HFF-Myc (cell line): ENCODE results near the gene SHTN1.

ENCODE experiments used
- DNase-seq: peaks from one replicate; pipeline ENCODE4 v3.0.0-alpha.2; 2011; ENCODE audit warnings: low read depth; ENCODE audit errors: extremely low read depth
- H3K4me3 ChIP-seq: replicated peaks from 2 replicates; pipeline ENCODE4 v1.5.1; 2011; ENCODE audit warnings: low read depth, mild to moderate bottlenecking, control low read depth, low read length
- CTCF ChIP-seq: IDR thresholded peaks from 2 replicates; pipeline ENCODE4 v1.5.1; 2012; ENCODE audit warnings: mild to moderate bottlenecking, low read depth, low read length, control low read depth; ENCODE audit errors: missing control alignments

SHTN1 gene

GRCh38 chr10:116833986-116834985 lies 170.7 kb downstream of the SHTN1 start:
- TF ChIP-seq CTCF, result no peak
- no peak overlapping the region for H3K4me3 ChIP-seq
- DNase-seq, result no peak

- DNase-seq, result no peak
Measured at GRCh38 chr10:116831790-116832189, 173.2 kb downstream of the SHTN1 start.

More at GRCh38 chr10:116831790-116832189, 173.2 kb downstream of the SHTN1 start:
- H3K4me3 ChIP-seq, result no peak overlapping the region
- TF ChIP-seq CTCF, result no peak
